ENCODE measurements around the gene SCN5A.
A peak's percentile ranks its signal among the peaks of the same experiment; 100 is the strongest.

Gene SCN5A

DNA sequence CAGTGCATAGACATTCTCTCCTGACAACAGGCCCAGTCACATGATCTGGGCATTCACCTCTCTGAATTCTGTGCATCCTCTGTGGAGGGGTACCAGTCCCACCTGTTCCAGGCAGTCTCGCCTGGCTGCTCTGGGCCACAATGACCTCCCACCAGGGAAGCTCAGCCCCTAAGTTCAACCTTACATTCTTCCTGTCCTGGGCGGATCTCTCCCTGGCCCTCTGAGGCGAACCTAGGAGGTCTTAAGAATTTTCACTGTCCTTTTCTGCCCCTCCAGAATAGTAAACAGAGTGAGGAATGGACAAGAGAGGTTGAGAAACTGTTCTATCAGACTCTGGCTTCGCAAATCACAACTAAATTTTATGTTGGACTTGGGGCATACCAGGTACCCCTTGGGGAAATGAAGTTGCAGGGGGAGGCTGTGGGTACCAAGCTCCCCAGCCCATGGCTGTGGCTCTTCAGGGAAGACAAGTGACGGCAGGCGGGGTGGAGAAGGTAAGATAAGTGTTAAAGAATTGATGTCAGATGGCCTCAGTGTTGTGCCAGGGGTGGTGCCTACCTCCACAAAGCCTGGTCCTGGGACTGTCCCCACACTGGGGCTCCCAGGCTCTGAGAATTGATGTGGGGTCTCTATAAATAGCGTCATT, 5.3 kb downstream of the SCN5A start:
- in situ Hi-C loops (cut with MboI; ENCODE audit: low sequenced_read_pairs): no loop called here
- no peaks in the 10 kb centered on the region for H3K9me3 ChIP-seq
- no peaks in the 10 kb centered on the region for H3K27me3 ChIP-seq (ENCODE audit: low read depth)

DNA sequence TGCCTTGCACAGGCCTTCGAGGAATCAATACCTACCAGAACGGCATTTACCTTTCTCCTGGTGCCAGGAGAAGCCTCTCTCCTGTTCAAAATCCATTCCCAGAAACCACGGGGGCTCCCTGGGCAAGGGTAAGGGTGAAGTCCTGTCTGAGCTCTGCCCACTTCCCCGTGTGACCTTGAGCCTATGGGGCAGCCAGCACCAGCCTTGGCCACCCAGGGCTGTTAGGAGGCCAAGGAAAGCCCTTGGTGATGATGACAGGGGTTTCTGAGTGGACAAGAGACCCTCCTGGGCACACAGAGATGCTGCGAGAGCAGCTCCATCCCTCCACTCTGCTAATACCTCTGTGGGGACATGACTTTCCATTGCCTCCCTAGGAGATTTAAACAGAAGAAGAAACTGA, 5.9 kb downstream of the SCN5A start:
- Histone ChIP-seq H3K27me3 (ENCODE audit: low read depth) (no peaks in the 10 kb centered on the region), H3K36me3 (replicated peaks) (no peaks in the 10 kb centered on the region), H3K4me3 (no peak overlapping the region), H3K9me3 (no peaks in the 10 kb centered on the region), H3K4me1 (peaks cover 1% of the 10 kb centered on the region; the same call in 1 of the 2 replicates)
- DNase-seq (ENCODE audit: low spot score in 2 of 2): no peak
- in situ Hi-C loops (cut with MboI; ENCODE audit: low sequenced_read_pairs): no loop called here

More for the DNA sequence above, 5.3 kb downstream of the SCN5A start:
- H3K4me3 ChIP-seq: no peak overlapping the region
- H3K36me3 ChIP-seq (replicated peaks): no peaks in the 10 kb centered on the region
- DNase-seq (ENCODE audit: low spot score in 2 of 2): peak in 1 of 2 experiments; percentile 4
- H3K4me1 ChIP-seq: peaks cover 2% of the 10 kb centered on the region; the same call in 1 of the 2 replicates

DNA sequence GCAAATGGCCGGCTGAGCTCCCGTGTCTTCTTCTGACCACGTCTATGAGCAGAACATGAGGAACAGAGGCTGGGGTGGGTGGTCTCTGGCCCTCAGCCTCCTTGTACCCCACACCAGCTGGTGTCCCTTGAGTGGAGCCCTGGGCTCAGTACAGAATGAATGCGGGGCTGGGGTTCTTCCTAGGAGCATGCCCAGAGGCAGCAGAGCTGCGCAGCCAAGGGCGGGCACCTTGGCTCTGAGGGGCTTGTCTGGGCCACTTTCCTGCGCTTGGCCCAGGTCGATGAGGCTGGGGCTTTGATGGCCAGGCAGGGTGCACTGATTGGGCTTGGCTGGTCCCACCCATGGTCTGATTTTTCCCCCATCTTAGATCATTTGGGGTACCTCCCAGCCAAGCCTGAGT, 6.4 kb downstream of the SCN5A start:
- DNase-seq (ENCODE audit: low spot score in 2 of 2): no peak
- no peaks in the 10 kb centered on the region for H3K27me3 ChIP-seq (ENCODE audit: low read depth)
- in situ Hi-C loops (cut with MboI; ENCODE audit: low sequenced_read_pairs): no loop called here

DNA sequence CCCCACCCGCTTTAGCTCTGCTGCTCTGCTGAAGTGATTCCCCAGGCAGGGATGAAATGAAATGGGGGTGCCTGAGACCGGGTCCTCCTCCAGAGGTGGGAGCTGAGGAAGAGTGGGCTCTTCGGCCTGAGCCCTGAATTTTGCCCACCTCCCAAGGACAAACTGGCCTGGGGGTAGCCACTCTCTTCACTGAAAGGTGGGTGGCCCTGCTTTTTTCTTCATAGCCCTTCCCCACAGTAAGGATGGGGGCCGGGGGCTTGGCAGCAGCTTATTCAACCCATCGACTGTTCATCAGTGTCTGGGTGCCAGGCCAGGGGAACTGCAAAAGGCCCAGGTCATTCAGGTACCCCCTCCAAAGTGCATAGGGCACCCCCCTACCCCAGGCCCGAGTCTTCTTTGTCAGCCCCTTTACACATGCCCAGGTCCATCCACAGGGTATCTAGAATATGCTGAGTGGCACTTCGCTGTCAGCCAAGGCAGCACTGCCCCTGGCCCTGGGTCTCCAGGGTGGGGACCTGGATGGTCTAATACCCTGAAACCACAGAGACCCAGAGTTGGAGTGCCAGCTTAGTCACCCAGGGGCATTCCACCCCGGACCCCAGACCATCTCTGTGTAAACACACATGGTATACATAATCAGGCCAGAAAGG, 7.9 kb downstream of the SCN5A start:
- Histone ChIP-seq H3K9me3 (no peaks in the 10 kb centered on the region), H3K4me1 (no peaks in the 10 kb centered on the region), H3K27me3 (ENCODE audit: low read depth) (no peaks in the 10 kb centered on the region), H3K36me3 (replicated peaks) (no peaks in the 10 kb centered on the region), H3K4me3 (no peak overlapping the region)
- in situ Hi-C loops (cut with MboI; ENCODE audit: low sequenced_read_pairs): no loop called here
- no peak for DNase-seq (ENCODE audit: low spot score in 2 of 2)

More for the DNA sequence above, 6.4 kb downstream of the SCN5A start:
- no peak overlapping the region for H3K4me3 ChIP-seq
- H3K9me3 ChIP-seq: no peaks in the 10 kb centered on the region
- H3K4me1 ChIP-seq: no peaks in the 10 kb centered on the region
- no peaks in the 10 kb centered on the region for H3K36me3 ChIP-seq (replicated peaks)

DNA sequence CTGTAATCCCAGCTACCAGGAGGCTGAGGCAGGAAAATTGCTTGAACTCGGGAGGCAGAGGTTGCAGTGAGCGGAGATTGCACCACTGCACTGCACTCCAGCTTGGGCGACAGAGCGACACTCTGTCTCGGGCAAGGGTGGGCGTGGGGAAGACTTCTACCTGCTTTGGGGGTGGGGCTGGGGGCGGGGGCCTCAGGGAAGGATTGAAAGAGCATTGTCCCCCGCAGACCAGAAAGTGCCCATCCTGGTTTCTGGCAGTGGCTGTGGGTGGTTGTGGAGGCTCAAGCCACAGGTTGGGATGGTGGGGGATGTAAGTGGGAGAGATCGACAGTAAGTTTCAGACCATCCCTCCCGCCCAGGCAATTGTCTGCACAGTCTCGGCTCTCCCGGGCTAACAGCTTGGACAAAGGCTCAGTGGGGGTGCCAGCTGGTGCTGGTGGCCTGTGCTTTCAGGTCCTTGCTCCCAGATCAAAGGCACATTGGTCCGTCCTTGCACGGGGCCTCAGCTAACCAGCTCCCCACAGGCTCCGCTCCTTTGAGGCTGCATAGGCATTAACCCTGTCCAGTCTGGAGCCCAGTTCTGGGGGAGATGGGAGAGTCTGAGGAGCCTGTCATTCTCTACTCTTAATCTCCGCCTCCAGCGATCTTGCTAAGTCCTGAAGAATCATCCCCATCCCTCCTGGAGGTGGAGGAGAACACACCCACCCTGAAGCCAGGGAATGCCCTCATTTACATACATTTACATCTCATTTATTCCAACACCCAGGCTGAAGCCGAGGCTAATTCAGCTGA, 8.6 kb downstream of the SCN5A start:
- H3K36me3 ChIP-seq (replicated peaks): no peaks in the 10 kb centered on the region
- H3K4me1 ChIP-seq: no peaks in the 10 kb centered on the region
- DNase-seq (ENCODE audit: low spot score in 2 of 2): peak in 1 of 2 experiments; percentile 30
- no peaks in the 10 kb centered on the region for H3K27me3 ChIP-seq (ENCODE audit: low read depth)
- in situ Hi-C loops (cut with MboI; ENCODE audit: low sequenced_read_pairs): no loop called here
- H3K9me3 ChIP-seq: no peaks in the 10 kb centered on the region
- H3K4me3 ChIP-seq: no peak overlapping the region

DNA sequence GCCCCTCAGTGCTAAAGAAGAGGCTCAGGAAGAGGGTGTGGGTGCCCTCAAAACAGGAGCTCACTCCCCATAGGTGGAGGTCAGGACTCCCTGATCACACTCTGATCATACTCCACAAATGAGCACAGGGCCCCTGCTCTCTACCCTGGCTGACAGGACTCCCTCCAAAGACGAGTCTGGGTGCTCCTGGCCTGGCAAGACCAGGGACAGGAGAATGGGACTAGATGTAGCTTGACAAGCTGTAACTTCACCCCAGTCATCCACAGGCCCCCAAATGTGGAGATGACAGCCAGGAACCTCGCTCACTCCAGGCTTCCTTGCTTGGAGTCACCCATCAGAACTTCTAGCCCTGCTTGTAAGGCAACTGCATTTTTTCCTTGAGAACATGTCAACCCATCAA, 11.1 kb downstream of the SCN5A start:
- Histone ChIP-seq H3K36me3 (replicated peaks) (no peaks in the 10 kb centered on the region), H3K4me1 (no peaks in the 10 kb centered on the region), H3K4me3 (no peak overlapping the region), H3K9me3 (no peaks in the 10 kb centered on the region), H3K27me3 (ENCODE audit: low read depth) (no peaks in the 10 kb centered on the region)
- in situ Hi-C loops (cut with MboI; ENCODE audit: low sequenced_read_pairs): no loop called here
- no peak for DNase-seq (ENCODE audit: low spot score in 2 of 2)

DNA sequence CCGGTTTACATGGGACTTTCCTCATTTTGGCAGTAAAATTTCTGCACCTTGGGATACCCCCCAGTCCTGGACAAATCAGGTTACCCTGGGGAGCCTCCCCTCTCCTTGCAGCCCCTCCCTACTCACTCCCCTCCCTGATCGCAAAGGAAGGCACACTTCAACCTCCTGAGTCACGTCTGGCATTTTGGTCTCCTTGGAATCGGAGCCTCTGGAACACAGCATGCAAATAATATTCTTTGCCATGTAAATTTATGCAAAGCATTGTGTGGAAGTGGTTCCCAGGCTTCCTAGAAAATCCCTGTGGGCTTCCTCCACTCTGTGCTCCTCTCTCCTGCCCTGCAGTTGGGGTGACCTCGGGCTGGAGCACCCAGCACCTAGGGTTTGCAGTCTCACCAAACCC, 11.6 kb downstream of the SCN5A start:
- no peaks in the 10 kb centered on the region for H3K27me3 ChIP-seq (ENCODE audit: low read depth)
- no peaks in the 10 kb centered on the region for H3K9me3 ChIP-seq
- no peaks in the 10 kb centered on the region for H3K4me1 ChIP-seq
- no peak for DNase-seq (ENCODE audit: low spot score in 2 of 2)
- H3K4me3 ChIP-seq: no peak overlapping the region
- in situ Hi-C loops (cut with MboI; ENCODE audit: low sequenced_read_pairs): no loop called here
- H3K36me3 ChIP-seq (replicated peaks): no peaks in the 10 kb centered on the region

DNA sequence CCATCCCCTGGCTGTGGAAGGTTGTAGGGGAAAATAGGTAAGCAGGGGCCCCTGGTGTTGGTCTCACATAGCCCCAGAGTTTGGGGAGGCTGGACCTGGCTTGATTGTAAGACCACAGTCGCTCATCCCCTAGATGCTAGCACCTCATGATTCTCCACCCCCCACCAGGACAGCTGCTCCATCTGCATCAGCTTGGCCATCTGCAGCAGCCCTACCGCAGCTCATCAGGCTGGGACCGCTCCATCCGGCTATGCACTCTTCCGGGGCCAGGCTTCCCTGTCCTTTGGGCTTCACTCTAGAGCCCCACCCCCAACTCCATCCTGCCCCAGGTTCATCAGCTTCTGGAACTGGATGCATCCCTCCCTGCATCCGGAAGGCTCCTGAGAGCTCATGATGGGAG, 12.6 kb downstream of the SCN5A start:
- no peaks in the 10 kb centered on the region for H3K27me3 ChIP-seq (ENCODE audit: low read depth)
- in situ Hi-C loops (cut with MboI; ENCODE audit: low sequenced_read_pairs): no loop called here

DNA sequence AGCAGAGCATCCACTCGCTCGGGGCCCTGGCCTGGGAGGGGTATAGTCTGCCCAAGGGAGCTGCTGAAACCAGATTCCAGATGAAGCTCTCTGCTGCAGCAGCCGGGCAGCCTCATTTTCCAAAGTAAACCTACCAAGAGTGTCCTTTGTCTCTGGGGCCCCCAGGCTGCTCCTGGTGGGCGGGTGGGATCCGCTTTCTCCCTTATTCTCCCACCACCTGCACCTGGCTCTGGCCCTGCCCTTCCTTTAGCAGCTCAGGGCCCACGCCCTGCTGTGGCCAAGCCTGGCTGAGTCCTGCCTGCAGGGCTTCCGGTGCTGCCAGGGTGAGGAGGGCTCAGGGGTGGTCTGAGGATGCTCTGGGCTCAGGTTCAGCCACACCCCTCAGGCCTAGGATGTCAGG, 13.0 kb downstream of the SCN5A start:
- Histone ChIP-seq H3K4me1 (no peaks in the 10 kb centered on the region), H3K4me3 (no peak overlapping the region), H3K9me3 (no peaks in the 10 kb centered on the region), H3K27me3 (ENCODE audit: low read depth) (no peaks in the 10 kb centered on the region), H3K36me3 (replicated peaks) (no peaks in the 10 kb centered on the region)
- DNase-seq (ENCODE audit: low spot score in 2 of 2): no peak
- in situ Hi-C loops (cut with MboI; ENCODE audit: low sequenced_read_pairs): no loop called here

More for the DNA sequence above, 12.6 kb downstream of the SCN5A start:
- H3K4me3 ChIP-seq: no peak overlapping the region
- H3K36me3 ChIP-seq (replicated peaks): no peaks in the 10 kb centered on the region
- no peaks in the 10 kb centered on the region for H3K4me1 ChIP-seq
- H3K9me3 ChIP-seq: no peaks in the 10 kb centered on the region
- DNase-seq (ENCODE audit: low spot score in 2 of 2): no peak

DNA sequence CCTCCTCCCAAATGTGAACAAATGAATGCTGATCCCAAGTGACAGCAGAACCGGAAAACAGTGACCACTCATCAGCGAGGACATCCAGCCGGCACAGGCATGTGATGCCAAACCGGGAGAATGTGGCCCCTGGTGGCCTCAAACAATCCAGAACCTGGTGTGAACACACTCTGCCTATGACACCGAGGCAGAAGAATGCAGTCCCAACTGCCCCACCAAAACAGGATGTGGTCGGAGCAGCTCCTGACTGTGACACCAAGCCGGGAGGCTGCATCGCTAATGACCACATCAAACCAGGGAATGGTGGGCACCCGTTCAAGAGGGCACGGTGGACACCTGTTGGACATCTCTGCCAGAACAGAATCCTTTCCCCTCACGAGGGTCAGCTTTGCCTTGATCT, 15.4 kb downstream of the SCN5A start:
- H3K9me3 ChIP-seq: no peaks in the 10 kb centered on the region
- no peak overlapping the region for H3K4me3 ChIP-seq
- no peaks in the 10 kb centered on the region for H3K4me1 ChIP-seq
- in situ Hi-C loops (cut with MboI; ENCODE audit: low sequenced_read_pairs): no loop called here
- H3K36me3 ChIP-seq (replicated peaks): no peaks in the 10 kb centered on the region
- DNase-seq (ENCODE audit: low spot score in 2 of 2): no peak
- no peaks in the 10 kb centered on the region for H3K27me3 ChIP-seq (ENCODE audit: low read depth)

DNA sequence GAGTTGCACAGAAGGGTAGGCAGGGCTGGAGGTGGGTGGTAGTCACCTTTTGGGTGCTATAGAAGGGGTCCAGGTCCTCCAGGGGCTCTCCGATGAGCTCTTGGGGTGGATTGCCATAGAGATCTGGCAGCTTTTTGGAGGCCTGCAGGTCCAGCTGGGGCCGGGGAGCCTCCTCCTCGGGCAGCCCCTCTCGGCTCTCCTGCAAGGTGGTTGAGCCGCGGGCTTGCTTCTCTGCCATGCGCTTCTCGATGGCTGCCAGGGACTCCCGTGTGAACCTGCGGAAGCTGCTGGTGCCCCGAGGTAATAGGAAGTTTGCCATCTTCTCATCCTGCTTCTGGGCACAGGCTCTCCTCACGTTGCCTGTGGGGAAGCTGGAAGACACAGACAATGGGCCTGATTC, 16.5 kb downstream of the SCN5A start:
- Histone ChIP-seq H3K9me3 (no peaks in the 10 kb centered on the region), H3K36me3 (replicated peaks) (no peaks in the 10 kb centered on the region)
- in situ Hi-C loops (cut with MboI; ENCODE audit: low sequenced_read_pairs): no loop called here

DNA sequence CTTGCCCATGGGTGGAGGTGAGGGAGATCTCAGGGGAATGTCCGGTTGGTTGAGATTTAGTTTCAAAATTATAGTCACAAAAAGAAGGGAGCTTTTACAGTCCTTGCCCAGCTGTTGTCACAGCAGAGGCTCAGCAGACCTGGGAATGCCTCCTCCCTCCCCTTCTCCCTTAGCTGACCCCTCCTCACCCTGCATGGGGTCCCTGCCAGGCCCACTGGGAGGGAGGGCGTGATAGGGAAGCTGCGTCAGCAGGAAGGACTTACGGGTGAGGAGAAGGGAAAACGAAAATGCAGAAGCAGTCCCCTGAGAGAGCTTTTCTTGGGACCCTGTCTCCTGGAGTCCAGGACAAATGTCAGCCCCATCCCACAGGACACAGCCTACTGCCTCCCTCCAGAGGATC, 18.9 kb downstream of the SCN5A start:
- in situ Hi-C loops (cut with MboI; ENCODE audit: low sequenced_read_pairs): no loop called here
- Histone ChIP-seq H3K9me3 (no peaks in the 10 kb centered on the region), H3K4me3 (no peak overlapping the region), H3K36me3 (replicated peaks) (no peaks in the 10 kb centered on the region), H3K4me1 (no peaks in the 10 kb centered on the region), H3K27me3 (ENCODE audit: low read depth) (no peaks in the 10 kb centered on the region)
- no peak for DNase-seq (ENCODE audit: low spot score in 2 of 2)

More for the DNA sequence above, 16.5 kb downstream of the SCN5A start:
- no peaks in the 10 kb centered on the region for H3K4me1 ChIP-seq
- DNase-seq (ENCODE audit: low spot score in 2 of 2): no peak
- no peak overlapping the region for H3K4me3 ChIP-seq
- H3K27me3 ChIP-seq (ENCODE audit: low read depth): no peaks in the 10 kb centered on the region

DNA sequence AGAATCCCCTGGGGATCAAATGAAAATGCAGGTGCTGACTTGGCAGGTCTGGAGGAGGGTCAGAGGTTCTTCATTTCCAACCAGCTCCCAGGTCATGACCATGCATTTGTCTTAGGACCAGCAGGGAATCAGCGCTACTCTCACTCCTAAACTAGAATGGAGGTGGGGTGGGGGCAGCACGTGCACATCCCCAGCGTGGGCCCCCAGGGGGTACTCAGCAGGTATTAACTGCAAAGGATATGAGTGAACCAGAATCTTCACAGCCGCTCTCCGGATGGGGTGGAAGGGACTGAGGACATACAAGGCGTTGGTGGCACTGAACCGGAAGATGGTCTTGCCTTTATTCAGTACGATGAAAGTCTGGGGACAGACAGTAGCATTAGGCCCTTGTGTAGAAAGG, 19.4 kb downstream of the SCN5A start:
- Histone ChIP-seq H3K27me3 (ENCODE audit: low read depth) (no peaks in the 10 kb centered on the region), H3K4me1 (no peaks in the 10 kb centered on the region)

DNA sequence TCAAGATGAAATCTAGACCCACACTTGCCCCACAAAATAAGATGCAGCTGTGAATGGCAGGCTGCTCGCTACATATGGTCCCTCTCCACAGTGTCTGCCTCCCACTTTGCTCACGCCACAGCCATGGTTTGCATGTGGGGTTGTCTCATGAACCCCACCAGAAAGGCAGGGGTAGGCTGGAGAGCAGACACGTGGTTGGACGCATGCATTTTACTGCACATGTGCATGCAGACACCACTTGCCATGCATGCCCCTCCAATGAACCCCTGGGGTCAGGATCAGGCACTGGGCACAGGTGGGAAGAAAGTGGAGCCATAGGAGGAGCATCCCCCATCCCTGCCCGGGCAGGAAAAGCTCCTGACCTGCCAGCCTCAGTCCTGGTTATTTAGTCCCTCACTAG, 20.7 kb downstream of the SCN5A start:
- H3K4me1 ChIP-seq: no peaks in the 10 kb centered on the region
- H3K27me3 ChIP-seq (ENCODE audit: low read depth): no peaks in the 10 kb centered on the region
- DNase-seq (ENCODE audit: low spot score in 2 of 2): no peak
- H3K36me3 ChIP-seq (replicated peaks): no peaks in the 10 kb centered on the region
- in situ Hi-C loops (cut with MboI; ENCODE audit: low sequenced_read_pairs): no loop called here
- no peaks in the 10 kb centered on the region for H3K9me3 ChIP-seq
- no peak overlapping the region for H3K4me3 ChIP-seq

More for the DNA sequence above, 19.4 kb downstream of the SCN5A start:
- no peaks in the 10 kb centered on the region for H3K36me3 ChIP-seq (replicated peaks)
- in situ Hi-C loops (cut with MboI; ENCODE audit: low sequenced_read_pairs): no loop called here
- no peaks in the 10 kb centered on the region for H3K9me3 ChIP-seq
- H3K4me3 ChIP-seq: no peak overlapping the region
- DNase-seq (ENCODE audit: low spot score in 2 of 2): no peak
